ENCODE results near the gene WIPF1. TPM values are rescaled to one million over a fixed set of nuclear protein-coding genes. Genes with fewer than 3 reads are reported as not detected.

Gene WIPF1
- total RNA-seq, 1 donor from 2014 or later, result 60.1 TPM

- Mint-ChIP-seq H3K27ac (ENCODE audit: unreplicated experiment) (peak overlapping the region; percentile 39), H3K27me3 (ENCODE audit: unreplicated experiment) (no peaks in the 10 kb centered on the region), H3K4me3 (ENCODE audit: unreplicated experiment) (no peak overlapping the region), H3K36me3 (ENCODE audit: unreplicated experiment) (peaks cover 16% of the 10 kb centered on the region), H3K9me3 (ENCODE audit: unreplicated experiment) (no peaks in the 10 kb centered on the region), H3K4me1 (ENCODE audit: unreplicated experiment) (peaks cover 79% of the 10 kb centered on the region)
- no peak for DNase-seq (ENCODE audit: extremely low spot score, unreplicated experiment)
- TF ChIP-seq CTCF (IDR thresholded peaks at IDR 0.05), result no peak
Observed at GRCh38 chr2:174632841-174633622, 35.4 kb upstream of the WIPF1 start.

GRCh38 chr2:174631009-174631981, 33.7 kb upstream of the WIPF1 start:
- H3K27me3 Mint-ChIP-seq (ENCODE audit: unreplicated experiment), result no peaks in the 10 kb centered on the region
- DNase-seq (ENCODE audit: extremely low spot score, unreplicated experiment), result no peak
- H3K9me3 Mint-ChIP-seq (ENCODE audit: unreplicated experiment), result no peaks in the 10 kb centered on the region
- no peak overlapping the region for H3K4me3 Mint-ChIP-seq (ENCODE audit: unreplicated experiment)
- no peak for TF ChIP-seq CTCF (IDR thresholded peaks at IDR 0.05)
- peaks cover 24% of the 10 kb centered on the region for H3K36me3 Mint-ChIP-seq (ENCODE audit: unreplicated experiment)
- H3K4me1 Mint-ChIP-seq (ENCODE audit: unreplicated experiment), result peaks cover 66% of the 10 kb centered on the region
- H3K27ac Mint-ChIP-seq (ENCODE audit: unreplicated experiment), result peak overlapping the region; percentile 53

- H3K27ac Mint-ChIP-seq (ENCODE audit: unreplicated experiment), result no peak overlapping the region
- H3K9me3 Mint-ChIP-seq (ENCODE audit: unreplicated experiment), result no peaks in the 10 kb centered on the region
- H3K4me3 Mint-ChIP-seq (ENCODE audit: unreplicated experiment), result no peak overlapping the region
Observed at GRCh38 chr2:174630107-174630506, 32.5 kb upstream of the WIPF1 start.

GRCh38 chr2:174629506-174629905, 31.9 kb upstream of the WIPF1 start:
- no peak overlapping the region for H3K27ac Mint-ChIP-seq (ENCODE audit: unreplicated experiment)
- peaks cover 50% of the 10 kb centered on the region for H3K4me1 Mint-ChIP-seq (ENCODE audit: unreplicated experiment)

More at GRCh38 chr2:174630107-174630506, 32.5 kb upstream of the WIPF1 start:
- peaks cover 54% of the 10 kb centered on the region for H3K4me1 Mint-ChIP-seq (ENCODE audit: unreplicated experiment)
- H3K27me3 Mint-ChIP-seq (ENCODE audit: unreplicated experiment), result no peaks in the 10 kb centered on the region
- TF ChIP-seq CTCF (IDR thresholded peaks at IDR 0.05), result no peak
- H3K36me3 Mint-ChIP-seq (ENCODE audit: unreplicated experiment), result peaks cover 31% of the 10 kb centered on the region
- DNase-seq (ENCODE audit: extremely low spot score, unreplicated experiment), result no peak

More at GRCh38 chr2:174629506-174629905, 31.9 kb upstream of the WIPF1 start:
- Mint-ChIP-seq H3K27me3 (ENCODE audit: unreplicated experiment) (no peaks in the 10 kb centered on the region), H3K9me3 (ENCODE audit: unreplicated experiment) (no peaks in the 10 kb centered on the region), H3K36me3 (ENCODE audit: unreplicated experiment) (peaks cover 32% of the 10 kb centered on the region), H3K4me3 (ENCODE audit: unreplicated experiment) (no peak overlapping the region)
- no peak for TF ChIP-seq CTCF (IDR thresholded peaks at IDR 0.05)
- no peak for DNase-seq (ENCODE audit: extremely low spot score, unreplicated experiment)

Data from osteocyte (in vitro differentiated cells).